GM21825 (cell line): Measurements from ENCODE around the gene FOXK1.

Source experiments
- ATAC-seq: cut with Tn5 transposase; IDR thresholded peaks from one replicate; pipeline ENCODE4 v1.9.1; 2021; ENCODE audit warnings: mild to moderate bottlenecking, moderate library complexity; ENCODE audit not compliant: unreplicated experiment

The FOXK1 gene

DNA sequence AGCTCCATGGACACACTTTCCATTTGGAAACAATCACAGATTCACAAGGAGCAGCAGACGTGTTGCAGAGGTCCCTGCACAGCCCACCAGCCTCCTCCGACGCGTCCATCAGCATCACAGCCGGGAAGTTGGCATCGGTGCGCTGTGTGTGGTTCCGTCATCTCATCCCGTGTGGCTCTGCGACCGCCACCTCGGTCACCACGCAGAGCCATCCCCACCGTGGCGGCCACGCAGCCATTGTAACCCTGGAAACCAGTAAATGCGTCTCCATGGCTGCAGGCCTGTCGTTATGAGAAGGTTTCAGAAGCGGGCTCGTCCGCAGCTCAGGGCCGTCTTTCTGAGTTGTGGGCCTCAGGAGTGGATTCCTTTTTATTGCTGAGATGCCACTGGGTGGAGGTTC, 36.0 kb downstream of the FOXK1 start:
- no peak for ATAC-seq

DNA sequence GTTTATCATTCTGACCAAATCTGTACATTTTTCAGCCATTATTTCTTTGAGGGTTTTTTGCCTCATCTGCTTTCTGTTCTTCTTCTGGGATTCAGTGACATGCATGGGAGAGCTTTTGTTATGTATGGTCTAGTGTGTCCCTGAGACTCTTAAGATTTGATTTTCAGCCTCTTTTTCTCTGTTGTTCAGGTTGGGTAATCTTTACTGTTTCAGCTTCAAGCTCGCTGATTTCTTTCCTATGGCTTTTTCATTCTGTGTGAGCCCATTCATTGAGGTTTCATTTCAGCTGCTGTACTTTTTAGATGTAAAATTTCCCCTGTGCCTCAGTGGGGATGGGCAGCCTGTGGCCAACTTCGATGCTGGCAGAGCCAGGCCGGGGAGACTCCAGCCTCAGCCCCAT, 38.1 kb downstream of the FOXK1 start:
- no peak for ATAC-seq

DNA sequence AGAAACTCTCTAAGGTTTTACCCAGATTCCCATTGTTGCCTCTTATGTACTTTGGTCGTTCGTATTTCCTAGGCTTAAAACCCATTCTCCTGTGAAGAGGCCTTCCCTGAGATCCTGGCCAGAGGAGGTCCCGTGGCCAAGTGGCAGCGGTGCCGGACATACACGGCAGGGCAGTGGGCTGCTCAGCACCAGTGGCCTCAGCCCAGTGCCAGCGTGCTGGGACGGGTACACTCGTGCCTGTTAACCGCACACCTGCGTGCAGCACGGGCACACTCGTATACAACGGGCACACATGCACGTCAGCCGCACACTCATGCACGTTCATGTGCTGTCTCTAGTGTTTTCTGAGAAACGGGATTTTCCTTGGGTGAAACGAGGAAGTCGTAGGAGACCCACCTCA, 40.2 kb downstream of the FOXK1 start:
- ATAC-seq: no peak

DNA sequence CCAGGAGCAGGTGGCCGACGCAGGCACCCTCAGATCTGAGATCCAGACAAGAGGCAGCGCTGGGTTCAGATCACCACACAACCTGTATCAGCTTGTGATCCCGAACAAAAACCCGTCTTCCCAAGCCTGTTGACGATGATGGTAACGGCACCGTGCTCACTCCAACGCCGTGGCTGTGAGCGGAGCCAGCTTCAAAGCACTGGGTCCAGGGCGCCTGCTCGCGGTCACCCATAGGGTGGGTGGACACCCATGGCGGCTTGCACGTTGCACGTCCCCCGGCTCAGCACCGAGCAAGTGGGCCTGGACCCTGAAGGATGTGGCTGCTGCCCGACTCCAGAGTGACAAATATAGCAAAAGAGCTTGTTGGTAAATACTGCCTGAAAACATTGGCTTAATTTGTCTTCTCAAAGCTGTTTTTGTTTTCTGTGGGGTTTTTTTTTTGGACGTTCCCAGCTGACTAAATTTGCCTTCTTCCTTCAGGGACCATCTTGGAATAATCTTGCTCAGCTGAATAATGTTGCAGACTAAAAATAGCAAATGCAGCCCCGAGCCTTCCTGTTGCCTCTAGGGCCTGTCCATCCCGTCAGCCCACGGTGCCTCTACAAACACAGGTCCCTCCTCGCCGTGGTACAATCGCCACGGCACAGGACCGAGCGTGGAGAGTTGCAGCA, 41.0 kb downstream of the FOXK1 start:
- no peak for ATAC-seq

DNA sequence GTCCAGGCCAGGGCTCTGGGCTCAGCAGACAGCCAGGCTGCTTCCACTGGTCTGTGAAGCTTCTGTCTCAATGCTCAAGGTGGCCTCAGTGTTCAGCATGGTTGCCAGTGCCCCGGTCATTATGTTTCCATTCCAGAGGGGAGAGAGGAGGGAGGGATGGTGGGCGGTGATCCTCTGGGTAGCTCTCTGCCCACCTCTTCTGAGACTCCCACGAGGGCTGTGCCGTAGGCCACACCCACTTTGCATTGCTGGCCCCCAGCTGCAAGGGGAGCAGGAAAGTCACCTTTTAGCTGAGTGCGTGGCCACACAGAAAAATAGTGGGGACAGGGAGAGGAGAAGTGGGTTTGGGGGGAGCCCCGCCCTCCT, 42.5 kb downstream of the FOXK1 start:
- peak; percentile 10 for ATAC-seq

DNA sequence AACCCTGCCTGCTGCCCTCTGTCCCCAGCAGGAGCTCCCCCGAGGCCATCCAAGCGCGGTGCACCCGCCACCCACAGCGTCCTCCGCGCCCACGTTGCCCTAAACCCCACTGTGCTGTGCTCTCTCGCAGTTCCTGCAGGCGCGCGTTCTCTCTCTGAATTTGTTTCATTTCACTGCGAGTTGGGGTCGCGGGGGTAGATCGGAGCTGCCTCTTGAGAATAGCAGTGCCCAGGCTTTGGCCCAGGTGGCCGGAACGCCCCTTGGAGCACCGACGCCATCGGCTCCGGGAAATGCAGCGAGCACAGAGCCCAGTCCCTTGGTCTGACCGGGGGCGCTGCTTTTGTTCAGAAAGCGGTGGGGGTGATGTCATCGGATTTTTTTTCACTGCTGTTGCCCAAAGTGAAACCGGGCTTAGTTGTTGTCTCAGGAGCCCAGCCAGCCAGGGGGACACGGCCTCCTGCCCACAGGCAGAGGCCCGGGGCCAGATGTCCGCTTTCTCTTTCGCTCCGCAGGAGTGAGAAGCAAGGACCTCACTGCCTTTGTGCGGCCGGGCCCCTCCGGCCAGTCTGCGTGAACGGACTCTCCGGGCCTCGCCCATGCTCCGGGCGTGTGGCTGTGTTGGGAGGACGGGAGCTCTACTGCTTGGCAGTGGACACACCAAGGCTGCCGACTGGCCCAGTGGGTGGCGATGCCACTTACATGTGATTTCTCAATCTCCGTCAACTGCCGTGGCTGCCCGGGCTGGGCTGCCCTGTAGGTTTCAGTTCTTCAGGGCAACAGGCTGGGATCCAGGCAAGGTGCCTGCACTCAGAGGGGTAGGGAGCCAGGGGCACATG, 43.1 kb downstream of the FOXK1 start:
- peak; percentile 66 for ATAC-seq

DNA sequence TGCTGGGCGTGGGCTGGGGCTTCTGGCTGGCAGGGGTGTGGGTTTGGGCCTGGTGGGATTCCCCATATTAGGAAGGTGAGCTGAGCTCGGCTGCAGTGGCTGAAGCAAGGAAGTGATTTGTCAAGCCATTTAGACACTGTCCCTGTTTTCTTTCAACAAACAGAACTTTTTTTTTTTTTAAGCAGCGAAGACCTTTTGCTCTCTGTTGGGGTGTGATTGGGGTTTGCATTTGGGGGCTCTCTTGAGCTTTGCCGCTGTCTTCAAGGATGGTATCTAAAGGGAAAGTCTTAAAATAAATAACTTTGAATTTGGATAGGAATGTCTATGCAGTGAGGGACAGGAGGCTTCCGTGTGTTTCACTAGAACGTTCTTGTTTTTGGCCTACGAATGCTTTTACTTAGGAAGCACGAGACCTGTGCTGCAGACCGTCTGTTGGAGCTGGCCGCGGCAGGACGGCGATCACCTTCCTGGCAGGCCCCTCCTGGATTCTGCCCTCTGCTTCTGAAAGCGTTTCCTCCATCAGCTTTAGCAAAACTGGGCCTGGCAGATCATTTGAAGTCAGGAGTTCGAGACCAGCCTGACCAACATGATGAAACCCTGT, 43.9 kb downstream of the FOXK1 start:
- no peak for ATAC-seq

DNA sequence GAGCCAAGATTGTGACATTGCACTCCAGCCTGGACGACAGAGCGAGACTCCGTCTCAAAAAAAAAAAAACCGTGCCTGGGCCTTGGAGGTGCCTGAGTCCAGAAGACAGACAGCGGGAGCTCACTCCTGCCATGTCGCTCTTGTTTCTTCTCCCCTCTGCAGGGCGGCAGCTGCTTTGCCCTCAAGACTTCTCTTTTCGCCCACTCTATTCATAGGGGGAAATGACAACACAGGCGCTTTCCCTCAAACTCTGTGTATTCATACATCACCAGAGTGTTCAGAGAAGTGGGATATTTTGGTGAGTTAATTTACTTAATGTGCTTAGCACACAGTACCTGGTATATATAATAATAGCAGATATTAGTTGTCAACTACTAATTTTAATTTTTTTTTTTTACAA, 44.5 kb downstream of the FOXK1 start:
- ATAC-seq: no peak

DNA sequence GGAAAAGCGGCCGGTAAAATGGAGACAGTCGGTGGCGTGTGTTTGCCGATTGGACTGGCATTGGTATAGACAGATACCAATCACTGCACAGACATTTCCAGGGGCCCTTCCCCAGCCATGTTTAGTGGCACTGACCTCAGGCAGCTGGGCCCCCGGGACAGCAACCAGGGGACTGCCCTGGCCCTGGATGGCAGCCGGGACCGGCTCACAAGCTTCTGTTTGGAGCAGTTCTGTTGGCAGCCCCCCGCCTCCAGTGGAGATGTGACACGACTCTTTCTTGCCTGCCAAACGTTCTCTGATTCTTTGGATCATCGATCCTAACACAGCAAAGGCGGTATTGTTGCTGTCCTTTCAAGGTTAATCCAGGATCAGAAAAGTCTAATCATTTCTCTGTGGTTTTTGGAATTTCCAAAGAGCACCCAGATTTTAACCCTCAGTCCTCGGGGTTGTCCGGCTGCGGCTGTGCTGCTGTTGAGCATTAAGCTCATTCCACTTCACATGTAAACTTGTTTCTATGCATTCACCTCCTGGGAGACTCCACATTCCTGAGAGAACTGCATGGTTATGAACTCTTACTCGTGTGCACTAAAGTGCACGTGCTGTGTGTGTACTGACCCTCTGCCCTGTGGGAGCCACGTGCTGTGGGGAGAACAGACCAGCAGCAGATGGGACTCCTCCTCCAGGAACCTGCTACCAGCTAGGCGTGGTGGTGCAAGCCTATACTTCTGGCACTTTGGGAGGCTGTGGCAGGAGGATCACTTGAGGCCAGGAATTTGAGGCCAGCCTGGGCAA, 46.0 kb downstream of the FOXK1 start:
- ATAC-seq: no peak

DNA sequence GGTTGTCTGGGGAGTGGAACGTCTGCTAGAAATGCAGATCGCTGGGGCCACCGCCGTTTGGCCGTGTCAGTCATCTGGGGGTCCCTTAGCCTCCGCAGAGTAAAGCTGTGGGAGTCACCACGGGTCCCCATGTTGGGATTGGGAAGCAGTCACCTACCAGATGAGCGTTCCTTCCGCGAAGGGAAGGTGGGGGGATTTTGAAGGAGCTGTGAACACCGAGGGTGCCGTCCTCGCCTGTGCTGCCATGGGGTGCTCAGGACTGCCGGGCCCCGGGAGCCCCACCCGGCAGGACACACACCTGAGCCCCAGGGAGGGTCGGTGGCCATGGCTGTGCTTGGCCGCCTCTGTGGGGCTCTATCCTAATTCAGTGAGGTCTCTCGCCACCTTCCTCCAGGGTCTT, 47.2 kb downstream of the FOXK1 start:
- ATAC-seq: no peak

DNA sequence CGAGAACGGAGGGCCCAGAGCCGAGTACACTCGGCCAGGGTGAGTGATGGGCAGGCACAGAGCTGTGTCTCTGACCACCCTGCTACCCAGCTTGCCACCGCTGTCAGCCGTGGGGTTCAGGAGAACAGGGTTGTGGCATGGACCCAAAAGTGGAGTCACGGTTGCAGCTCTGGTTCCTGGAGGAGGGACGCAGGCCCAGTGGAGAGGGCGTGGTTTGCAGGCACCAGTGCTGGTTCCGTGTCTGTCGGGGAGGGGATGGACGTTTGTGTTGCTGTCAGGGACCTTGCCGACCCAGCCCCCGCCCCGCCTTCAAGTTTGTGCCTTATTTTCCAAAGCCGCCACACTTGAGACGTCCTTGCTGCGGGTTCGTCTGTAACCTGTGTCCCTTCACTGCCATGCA, 48.2 kb downstream of the FOXK1 start:
- ATAC-seq: no peak

DNA sequence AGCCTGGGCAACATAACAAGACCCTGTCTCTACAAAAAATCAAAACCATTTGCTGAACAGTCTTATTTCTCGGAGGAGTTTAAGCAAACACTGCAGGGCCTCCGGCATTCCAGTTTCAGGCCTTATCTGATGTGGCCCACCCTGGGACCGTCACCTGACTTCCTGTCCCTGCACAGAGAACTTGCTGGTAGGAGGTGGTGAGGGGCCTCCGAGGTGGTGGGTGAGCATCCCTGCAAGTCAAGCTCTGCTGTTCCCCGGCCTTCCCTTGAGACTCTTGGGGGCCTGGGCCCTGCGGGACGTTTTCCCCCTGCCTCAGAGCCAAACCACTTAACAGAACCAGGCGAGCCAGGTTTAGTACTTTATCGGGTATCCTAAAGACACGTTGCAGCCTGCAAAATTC, 48.9 kb downstream of the FOXK1 start:
- ATAC-seq: no peak

DNA sequence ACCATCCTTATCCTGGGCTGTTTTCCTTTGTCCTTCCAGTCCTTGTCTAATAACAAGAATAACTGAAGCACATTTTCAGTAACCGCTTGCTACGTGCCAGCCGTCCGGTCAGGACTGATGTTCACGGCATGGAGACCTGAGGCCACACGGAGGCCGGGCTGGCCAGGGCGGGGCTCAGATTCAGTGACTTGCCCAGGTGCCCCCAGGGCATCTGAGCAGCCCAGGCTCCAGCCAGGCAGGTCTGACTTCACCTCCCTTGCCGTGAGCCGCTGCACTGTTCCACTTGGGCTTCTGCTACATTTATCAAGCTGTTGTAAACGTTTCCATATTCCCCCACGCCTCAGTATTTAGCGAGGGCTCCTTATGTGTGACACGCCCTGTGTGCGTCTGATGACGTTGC, 49.7 kb downstream of the FOXK1 start:
- no peak for ATAC-seq

DNA sequence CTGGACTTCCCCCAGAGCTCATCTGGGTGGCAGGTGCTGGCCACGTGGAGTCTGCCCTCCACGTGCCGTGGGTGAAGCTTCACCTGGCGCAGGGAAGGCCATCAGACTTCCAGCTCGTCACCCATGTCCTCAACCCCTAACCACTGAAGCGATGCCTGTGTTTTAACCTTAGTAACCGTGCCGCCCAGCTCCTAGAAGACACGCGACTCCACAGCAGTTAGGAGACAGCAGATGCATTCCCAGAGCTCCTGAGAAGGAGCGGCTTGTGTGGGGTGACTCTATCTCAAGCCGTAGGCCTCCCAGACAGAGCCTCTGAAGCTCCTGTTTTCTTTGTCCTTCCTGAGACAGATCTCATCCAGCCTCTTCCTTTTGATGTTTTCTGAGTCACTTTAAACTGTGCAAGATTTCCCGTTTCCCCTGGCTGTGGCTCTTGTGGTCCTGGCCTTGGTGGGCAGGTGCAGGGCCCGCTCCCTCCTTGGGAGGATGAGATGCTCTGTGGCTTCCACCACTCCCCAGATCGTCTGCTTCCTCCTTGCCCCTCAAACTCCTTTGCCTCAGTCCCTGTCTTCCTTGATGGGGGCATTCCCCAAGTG, 51.9 kb downstream of the FOXK1 start:
- ATAC-seq: no peak

DNA sequence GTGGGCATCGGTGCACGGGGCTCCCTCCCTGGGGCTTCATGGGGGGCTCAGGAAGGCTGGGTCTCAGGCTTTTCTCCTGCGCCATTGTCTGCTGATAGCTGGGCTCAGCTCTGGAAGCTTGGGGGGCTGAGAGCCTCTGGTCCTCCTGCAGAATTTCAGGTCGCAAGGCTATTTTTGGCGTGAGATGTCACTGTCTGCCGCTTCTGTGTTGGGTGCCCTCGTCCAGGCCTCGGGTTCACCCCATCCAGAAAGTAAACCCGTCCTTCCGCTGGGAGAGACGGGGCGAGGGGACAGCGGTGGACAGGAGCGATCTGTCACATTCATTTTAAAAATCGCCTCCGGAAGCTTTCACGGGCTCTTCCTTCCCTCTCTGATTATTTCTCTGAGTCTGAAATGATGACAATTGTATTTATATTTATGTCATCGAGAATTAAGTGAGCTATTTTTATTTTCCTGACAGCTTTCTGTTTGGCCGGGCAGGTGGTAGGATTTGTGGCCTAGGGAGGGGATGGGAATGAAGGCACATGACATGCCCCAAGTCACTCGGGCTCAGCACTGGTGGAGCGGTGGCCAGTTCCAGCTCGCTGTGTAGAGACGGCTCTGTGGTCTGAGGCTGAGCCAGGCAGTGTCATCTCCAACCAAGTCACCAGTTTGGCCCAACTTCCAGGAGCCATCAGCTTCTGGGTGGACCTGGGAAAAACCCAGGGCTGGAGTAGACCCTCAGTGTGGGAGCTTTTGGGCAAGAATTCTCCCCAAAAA, 52.7 kb downstream of the FOXK1 start:
- ATAC-seq: no peak

DNA sequence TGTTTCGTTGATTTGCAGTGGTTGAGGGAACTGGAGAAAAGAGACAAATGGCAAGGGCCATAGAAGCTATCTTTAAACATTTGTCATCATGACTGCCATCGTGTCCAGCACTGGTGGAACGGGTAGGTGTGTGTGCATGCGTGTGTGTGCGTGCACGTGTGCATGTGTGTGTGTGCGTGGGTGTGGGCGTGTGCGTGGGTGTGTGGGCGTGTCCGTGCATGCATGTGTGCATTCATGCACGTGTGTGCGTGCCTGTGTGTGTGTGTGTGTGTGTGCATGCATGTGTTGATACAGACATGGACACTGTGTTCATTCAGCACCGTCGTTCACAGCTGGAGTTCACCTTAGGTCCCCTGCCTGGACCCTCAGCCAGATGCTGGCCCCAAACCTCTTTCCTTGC, 55.2 kb downstream of the FOXK1 start:
- no peak for ATAC-seq

DNA sequence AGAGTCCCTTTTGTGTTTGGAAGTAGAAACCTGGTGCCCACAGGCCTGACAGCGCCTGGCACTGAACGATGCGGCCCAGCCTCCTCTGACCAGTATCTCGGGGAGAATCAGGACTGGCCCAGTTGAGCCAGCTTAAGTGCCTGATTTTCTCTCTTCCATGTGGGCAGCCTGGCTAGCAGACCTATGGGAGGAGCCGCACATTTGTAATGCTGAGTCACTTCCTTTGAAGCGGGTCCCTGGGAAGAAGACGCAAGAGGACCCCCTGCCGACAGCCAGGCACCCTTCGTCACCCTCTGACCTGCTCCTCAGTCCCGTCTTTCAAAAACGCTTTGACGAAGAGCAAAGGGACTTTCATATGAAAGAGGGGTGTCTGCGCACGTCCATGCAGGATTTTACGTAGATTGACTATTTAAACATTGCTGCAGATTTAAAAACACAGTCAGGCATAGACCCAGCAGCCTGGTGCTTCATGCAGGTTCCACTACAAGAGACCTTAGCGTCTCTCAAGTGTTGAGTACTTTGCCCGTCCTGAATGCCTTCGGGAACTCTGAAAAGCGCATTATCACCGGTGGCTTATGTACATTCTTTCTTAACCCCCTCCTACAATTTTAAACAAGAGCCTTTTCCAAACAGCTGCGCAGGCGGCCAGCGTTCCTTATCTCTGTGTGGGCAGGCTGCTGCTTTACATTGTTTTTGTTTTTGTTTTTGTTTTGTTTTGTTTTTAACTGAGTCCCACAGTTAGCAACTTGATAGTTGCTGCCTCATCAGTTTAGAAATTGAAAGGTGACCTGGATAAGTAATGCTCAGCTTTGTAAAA, 56.8 kb downstream of the FOXK1 start:
- no peak for ATAC-seq

DNA sequence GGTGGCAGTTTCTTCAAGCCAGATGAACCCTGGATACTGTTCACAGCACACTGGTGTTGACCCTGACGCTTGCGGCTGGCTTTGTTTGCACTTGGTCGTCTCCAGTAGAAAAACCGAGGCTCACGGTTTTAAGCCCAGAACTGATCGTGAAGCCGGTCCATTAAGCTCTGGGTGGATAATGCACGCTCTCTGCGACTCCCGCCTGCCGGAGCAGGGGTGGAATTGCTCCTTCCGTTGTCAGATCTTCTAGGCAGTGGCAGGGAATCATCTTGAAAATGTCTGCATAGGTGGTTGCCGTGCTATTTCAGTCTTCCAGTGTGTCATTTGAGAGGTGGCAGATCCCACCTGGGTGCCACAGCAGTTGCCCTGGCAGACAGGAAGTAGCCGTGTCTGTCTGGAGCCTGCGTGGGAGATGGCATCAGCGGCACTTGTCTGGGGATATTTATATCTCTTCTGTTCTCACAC, 57.5 kb downstream of the FOXK1 start:
- ATAC-seq: no peak

DNA sequence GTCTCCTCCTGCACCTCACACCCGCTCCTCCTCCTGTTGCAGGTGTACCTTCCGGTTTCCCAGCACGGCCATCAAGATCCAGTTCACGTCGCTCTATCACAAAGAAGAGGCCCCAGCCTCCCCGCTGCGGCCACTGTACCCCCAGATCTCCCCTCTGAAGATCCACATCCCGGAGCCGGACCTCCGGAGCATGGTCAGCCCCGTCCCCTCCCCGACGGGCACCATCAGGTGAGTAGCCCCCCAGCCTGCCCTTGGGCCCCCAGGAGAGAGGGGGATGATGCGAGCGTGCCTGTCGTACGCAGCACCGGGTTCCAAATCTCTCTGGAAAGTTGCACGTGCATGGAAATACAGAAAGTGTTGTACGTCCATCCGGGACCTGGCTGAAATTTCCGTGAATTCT, 58.7 kb downstream of the FOXK1 start:
- ATAC-seq: no peak
